ENCODE results near the gene C17orf50. TPM values are rescaled to one million over a fixed set of nuclear protein-coding genes. Genes with fewer than 3 reads are reported as not detected.

C17orf50 gene
- total RNA-seq, 4 donors from 2014 or later = not detected

DNA sequence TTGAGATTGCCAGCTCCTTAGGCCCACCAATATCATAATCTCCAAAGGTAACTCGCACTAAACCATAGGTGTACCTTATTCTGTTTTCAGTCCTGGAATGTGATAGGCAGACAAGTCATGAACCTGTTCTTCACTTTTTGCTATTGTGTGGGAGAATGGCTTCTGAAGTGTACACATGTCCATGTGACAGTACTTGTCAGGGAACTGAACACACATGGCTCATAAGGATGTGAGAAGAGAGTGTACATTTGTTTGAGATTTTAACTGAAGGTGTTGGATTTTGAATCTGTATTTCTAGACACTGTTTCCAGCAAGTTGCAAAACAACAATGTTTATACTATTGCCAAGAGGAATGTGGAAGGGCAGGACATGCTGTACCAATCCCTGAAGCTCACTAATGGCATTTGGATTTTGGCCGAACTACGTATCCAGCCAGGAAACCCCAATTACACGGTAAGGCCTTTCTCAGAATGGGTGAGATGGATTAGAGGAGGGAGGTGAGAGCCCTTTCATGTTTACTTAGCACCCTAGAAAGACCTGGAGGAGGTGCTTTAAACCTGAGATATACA, 43.7 kb upstream of the C17orf50 start:
- peak in 1 of 3 donors; percentile 34 for TF ChIP-seq POLR2AphosphoS5 (IDR thresholded peaks at IDR 0.05)
- TF ChIP-seq EP300 (IDR thresholded peaks at IDR 0.05) = peak; percentile 90
- TF ChIP-seq, protein P1, sequence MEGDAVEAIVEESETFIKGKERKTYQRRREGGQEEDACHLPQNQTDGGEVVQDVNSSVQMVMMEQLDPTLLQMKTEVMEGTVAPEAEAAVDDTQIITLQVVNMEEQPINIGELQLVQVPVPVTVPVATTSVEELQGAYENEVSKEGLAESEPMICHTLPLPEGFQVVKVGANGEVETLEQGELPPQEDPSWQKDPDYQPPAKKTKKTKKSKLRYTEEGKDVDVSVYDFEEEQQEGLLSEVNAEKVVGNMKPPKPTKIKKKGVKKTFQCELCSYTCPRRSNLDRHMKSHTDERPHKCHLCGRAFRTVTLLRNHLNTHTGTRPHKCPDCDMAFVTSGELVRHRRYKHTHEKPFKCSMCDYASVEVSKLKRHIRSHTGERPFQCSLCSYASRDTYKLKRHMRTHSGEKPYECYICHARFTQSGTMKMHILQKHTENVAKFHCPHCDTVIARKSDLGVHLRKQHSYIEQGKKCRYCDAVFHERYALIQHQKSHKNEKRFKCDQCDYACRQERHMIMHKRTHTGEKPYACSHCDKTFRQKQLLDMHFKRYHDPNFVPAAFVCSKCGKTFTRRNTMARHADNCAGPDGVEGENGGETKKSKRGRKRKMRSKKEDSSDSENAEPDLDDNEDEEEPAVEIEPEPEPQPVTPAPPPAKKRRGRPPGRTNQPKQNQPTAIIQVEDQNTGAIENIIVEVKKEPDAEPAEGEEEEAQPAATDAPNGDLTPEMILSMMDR (IDR thresholded peaks at IDR 0.05) = no peak
- DNase-seq (ENCODE audit: low spot score in 2 of 2) = no peak
- Histone ChIP-seq H3K27me3 (no peaks in the 10 kb centered on the region), H3K27ac (peak overlapping the region; percentile 43), H3K36me3 (peaks cover 29% of the 10 kb centered on the region), H3K4me3 (no peak overlapping the region), H3K9me3 (no peaks in the 10 kb centered on the region), H3K4me1 (peaks cover 9% of the 10 kb centered on the region)
- 73% methylated on average over 4 of the region's 4 CpGs for WGBS

DNA sequence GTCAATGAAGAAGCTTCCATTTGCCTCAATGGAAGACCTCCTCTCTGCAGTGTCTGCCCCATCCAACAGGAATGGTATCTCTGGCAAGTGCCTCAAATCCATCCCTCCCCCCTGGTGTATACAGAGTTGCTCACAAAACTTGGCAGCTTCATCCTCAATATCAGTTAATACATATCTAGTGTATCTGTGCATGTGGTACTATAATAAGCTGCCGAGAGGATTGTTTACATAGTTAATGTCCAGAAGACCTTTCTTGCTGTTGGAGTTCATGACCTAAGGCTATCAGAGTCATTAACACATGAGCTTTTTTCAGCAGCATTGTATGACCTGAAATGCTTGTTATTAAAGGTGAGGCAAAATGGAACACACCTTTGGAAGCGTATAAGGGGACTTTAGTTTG, 43.2 kb upstream of the C17orf50 start:
- no peak for DNase-seq (ENCODE audit: low spot score in 2 of 2)
- no peaks in the 10 kb centered on the region for H3K9me3 ChIP-seq
- no peaks in the 10 kb centered on the region for H3K27me3 ChIP-seq
- TF ChIP-seq EP300 (IDR thresholded peaks at IDR 0.05) (no peak), POLR2A (IDR thresholded peaks at IDR 0.05) (no peak), POLR2AphosphoS5 (IDR thresholded peaks at IDR 0.05) (no peak)
- TF ChIP-seq, protein P1 (IDR thresholded peaks at IDR 0.05) = no peak
- 72% methylated on average over 2 of the region's 2 CpGs for WGBS
- H3K4me3 ChIP-seq = no peak overlapping the region
- peaks cover 9% of the 10 kb centered on the region for H3K4me1 ChIP-seq
- peaks cover 27% of the 10 kb centered on the region for H3K36me3 ChIP-seq
- H3K27ac ChIP-seq = peak overlapping the region; percentile 43

DNA sequence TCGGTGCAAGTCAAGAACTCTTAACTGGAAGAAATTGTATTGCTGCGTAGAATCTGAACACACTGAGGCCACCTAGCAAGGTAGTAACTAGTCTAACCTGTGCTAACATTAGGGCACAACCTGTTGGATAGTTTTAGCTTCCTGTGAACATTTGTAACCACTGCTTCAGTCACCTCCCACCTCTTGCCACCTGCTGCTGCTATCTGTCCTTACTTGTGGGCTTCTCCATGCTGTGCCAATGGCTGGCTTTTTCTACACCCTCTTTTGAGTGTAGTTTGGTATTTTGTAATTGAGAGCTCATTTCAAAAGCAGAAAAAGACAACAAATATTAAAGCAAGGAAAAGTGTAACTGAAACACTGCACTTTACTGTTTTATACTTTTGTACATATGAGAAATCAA, 37.0 kb upstream of the C17orf50 start:
- 98% methylated on average over 2 of the region's 2 CpGs for WGBS
- Histone ChIP-seq H3K9me3 (no peaks in the 10 kb centered on the region), H3K36me3 (peaks cover 38% of the 10 kb centered on the region), H3K27ac (no peak overlapping the region), H3K4me3 (no peak overlapping the region), H3K27me3 (no peaks in the 10 kb centered on the region), H3K4me1 (no peaks in the 10 kb centered on the region)
- TF ChIP-seq POLR2AphosphoS5 (IDR thresholded peaks at IDR 0.05) = no peak
- TF ChIP-seq, protein P1 (IDR thresholded peaks at IDR 0.05) = no peak
- no peak for DNase-seq (ENCODE audit: low spot score in 2 of 2)

DNA sequence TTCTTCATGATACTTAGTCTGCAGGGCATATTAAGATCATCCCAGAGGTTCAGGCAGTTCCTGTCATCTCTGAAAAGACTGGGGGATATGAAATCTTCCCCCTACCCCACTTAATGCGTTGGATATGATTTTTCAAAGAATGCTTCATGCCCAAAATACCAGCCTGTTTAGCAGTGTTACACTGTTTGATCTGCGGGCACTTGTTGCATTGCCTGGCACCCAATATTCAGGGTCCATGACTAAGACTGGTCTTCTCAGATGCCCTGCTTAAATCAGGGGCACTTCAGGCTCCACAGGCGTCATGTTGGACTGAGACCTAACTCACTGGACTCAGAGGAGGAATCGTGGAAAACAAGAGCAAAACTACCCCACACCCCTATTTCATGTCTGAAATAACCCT, 35.6 kb upstream of the C17orf50 start:
- Histone ChIP-seq H3K36me3 (peaks cover 38% of the 10 kb centered on the region), H3K27ac (no peak overlapping the region), H3K4me1 (no peaks in the 10 kb centered on the region), H3K27me3 (no peaks in the 10 kb centered on the region), H3K4me3 (no peak overlapping the region), H3K9me3 (no peaks in the 10 kb centered on the region)
- 97% methylated on average over 4 of the region's 4 CpGs for WGBS
- TF ChIP-seq, protein P1 (IDR thresholded peaks at IDR 0.05) = no peak
- no peak for TF ChIP-seq POLR2A (IDR thresholded peaks at IDR 0.05)
- no peak for TF ChIP-seq POLR2AphosphoS5 (IDR thresholded peaks at IDR 0.05)
- no peak for TF ChIP-seq EP300 (IDR thresholded peaks at IDR 0.05)
- no peak for DNase-seq (ENCODE audit: low spot score in 2 of 2)

DNA sequence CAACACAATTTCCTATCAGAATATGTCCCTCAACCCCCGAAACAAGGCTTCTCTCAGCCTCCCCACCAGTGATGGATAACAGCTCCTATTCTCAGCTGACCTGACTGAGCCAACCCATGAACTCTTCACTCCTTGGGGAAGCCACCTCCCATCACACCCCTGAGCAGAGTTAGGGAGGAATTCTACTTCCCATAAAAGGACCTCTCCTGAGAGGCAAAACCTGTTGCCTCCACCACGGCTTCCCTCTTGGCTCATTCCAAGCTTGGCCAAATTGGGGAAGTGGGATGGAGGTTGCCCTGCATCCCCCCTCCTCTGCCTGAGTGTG, 34.9 kb upstream of the C17orf50 start:
- H3K27me3 ChIP-seq = no peaks in the 10 kb centered on the region
- H3K27ac ChIP-seq = no peak overlapping the region
- peaks cover 2% of the 10 kb centered on the region for H3K4me1 ChIP-seq
- WGBS = 87% methylated on average over 2 of the region's 2 CpGs
- no peak overlapping the region for H3K4me3 ChIP-seq
- DNase-seq (ENCODE audit: low spot score in 2 of 2) = no peak
- H3K36me3 ChIP-seq = peaks cover 38% of the 10 kb centered on the region
- TF ChIP-seq, protein P1 (IDR thresholded peaks at IDR 0.05) = no peak
- TF ChIP-seq POLR2A (IDR thresholded peaks at IDR 0.05) = no peak
- no peak for TF ChIP-seq POLR2AphosphoS5 (IDR thresholded peaks at IDR 0.05)
- H3K9me3 ChIP-seq = no peaks in the 10 kb centered on the region
